Measurements from ENCODE around the gene CCR7. TPM values are rescaled to one million over a fixed set of nuclear protein-coding genes. Genes with fewer than 3 reads are reported as not detected.

Gene CCR7
- total and polyA plus RNA-seq, 11 donors = 0.09 to 2.2 (median 0.23) TPM; not detected in 3

- Histone ChIP-seq H3K27me3 (peaks cover 0 to 37% (median 3%) of the 10 kb centered on the region in 9 donors), H3K27ac (peak overlapping the region in 1 of 12 donors; percentile 53), H3K4me1 (peaks cover 0 to 12% (median 0%) of the 10 kb centered on the region in 12 donors), H3K36me3 (no peaks in the 10 kb centered on the region), H3K4me3 (no peak overlapping the region), H3K9me3 (no peaks in the 10 kb centered on the region)
- ATAC-seq (no peak), DNase-seq (no peak)
- no peak for TF ChIP-seq POLR2A (IDR thresholded peaks at IDR 0.05)
- no peak for TF ChIP-seq CTCF (IDR thresholded peaks at IDR 0.05)
- WGBS, 4 donors = 72 to 83% (median 79%) methylated on average over 10 to 11 of the region's 11 CpGs
- intact Hi-C loops (cut with DNase I) = loop anchor here in 2 of 10 donors (10.0 kb wide), 2 partner anchors 942 to 1052 kb away; no protein-coding TSS in a partner anchor
These were observed 47.5 kb upstream of the CCR7 start for GRCh38 chr17:40612599-40613244.

- Histone ChIP-seq H3K27ac (no peak overlapping the region), H3K4me3 (no peak overlapping the region), H3K36me3 (no peaks in the 10 kb centered on the region), H3K27me3 (peaks cover 0 to 29% (median 0%) of the 10 kb centered on the region in 9 donors), H3K9me3 (no peaks in the 10 kb centered on the region), H3K4me1 (peaks cover 0 to 12% (median 0%) of the 10 kb centered on the region in 12 donors)
- intact Hi-C loops (cut with DNase I) = loop anchor here in 2 of 10 donors (10.0 kb wide), 2 partner anchors 943 to 1053 kb away; no protein-coding TSS in a partner anchor
- WGBS, 4 donors = 71 to 81% (median 74%) methylated on average over 7 of the region's 7 CpGs
- ATAC-seq (no peak), DNase-seq (no peak)
- no peak for TF ChIP-seq POLR2A (IDR thresholded peaks at IDR 0.05)
- TF ChIP-seq CTCF (IDR thresholded peaks at IDR 0.05) = no peak
These were observed 46.7 kb upstream of the CCR7 start for GRCh38 chr17:40611840-40612474.

DNA sequence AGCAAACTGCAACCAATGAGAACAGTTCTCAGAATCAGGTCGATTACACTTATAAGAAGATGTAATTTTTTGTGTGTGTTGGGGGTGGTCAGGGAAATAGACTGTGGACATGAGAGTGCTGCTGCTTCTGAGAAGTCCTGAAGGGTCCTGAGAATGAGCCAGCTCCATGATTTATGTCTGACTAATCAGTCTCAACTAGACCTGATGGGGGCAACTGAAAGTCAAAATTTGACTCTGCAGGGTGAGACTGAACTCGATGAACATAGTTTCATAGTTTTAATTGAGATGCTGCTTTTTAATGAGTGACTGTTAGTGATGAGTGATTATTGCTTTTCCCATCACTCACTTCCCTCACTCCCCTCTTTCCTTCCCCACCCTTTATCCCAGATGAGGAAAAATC is 45.1 kb upstream of the CCR7 start:
- Histone ChIP-seq H3K4me3 (no peak overlapping the region), H3K27ac (no peak overlapping the region), H3K36me3 (no peaks in the 10 kb centered on the region), H3K27me3 (peaks cover 0 to 18% (median 0%) of the 10 kb centered on the region in 9 donors), H3K4me1 (peaks cover 0 to 13% (median 0%) of the 10 kb centered on the region in 12 donors), H3K9me3 (no peaks in the 10 kb centered on the region)
- WGBS, 4 donors = 76 to 81% (median 77%) methylated on average over 2 of the region's 2 CpGs
- intact Hi-C loops (cut with DNase I) = loop anchor here in 2 of 10 donors (10.0 kb wide), 2 partner anchors 944 to 1054 kb away; no protein-coding TSS in a partner anchor
- ATAC-seq (no peak), DNase-seq (no peak)
- no peak for TF ChIP-seq CTCF (IDR thresholded peaks at IDR 0.05)
- no peak for TF ChIP-seq POLR2A (IDR thresholded peaks at IDR 0.05)

DNA sequence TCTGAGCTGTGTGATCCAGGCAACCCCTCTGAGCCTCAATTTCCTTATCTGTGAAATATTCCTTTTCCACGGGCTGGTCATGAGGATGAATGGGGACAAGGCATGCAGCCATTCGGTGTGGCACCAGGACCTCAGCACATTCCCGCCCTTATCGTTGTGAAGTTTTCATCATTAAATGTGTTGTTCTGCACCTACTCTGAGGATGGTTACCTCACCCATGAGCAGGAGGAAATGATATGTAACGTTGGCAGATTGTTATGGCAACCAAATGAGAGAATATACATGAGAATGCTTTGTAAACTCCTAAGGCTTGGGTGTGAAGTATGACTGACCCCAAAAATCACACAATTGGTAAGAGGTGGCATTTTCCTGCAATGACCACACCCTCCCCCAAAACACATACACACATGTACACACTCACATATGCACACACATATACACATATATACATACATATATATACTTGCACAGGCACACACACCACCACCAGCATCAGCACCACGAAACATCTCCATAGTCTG is 42.8 kb upstream of the CCR7 start:
- H3K9me3 ChIP-seq = no peaks in the 10 kb centered on the region
- DNase-seq = no peak
- TF ChIP-seq CTCF (IDR thresholded peaks at IDR 0.05) (no peak), POLR2A (IDR thresholded peaks at IDR 0.05) (no peak)
- 66 to 82% (median 78%) methylated on average over 5 to 6 of the region's 6 CpGs for WGBS, 4 donors
- H3K4me3 ChIP-seq = no peak overlapping the region
- H3K27ac ChIP-seq = peak overlapping the region in 1 of 12 donors; percentile 12
- no peaks in the 10 kb centered on the region for H3K36me3 ChIP-seq
- H3K4me1 ChIP-seq = peaks cover 0 to 6% (median 0%) of the 10 kb centered on the region in 12 donors
- peaks cover 0 to under 1% (median 0%) of the 10 kb centered on the region in 9 donors for H3K27me3 ChIP-seq
- no peak for ATAC-seq
- intact Hi-C loops (cut with DNase I) = loop anchor here in 1 of 10 donors (10.0 kb wide), 1 partner anchor 1057 kb away; no protein-coding TSS in a partner anchor
